ENCODE results near the gene NTNG1.

Gene NTNG1

GRCh38 chr1:107378866-107379265, 238.0 kb downstream of the NTNG1 start:
- no peak overlapping the region for H2AFZ ChIP-seq (ENCODE audit: low read depth, low read length)
- H3K9ac ChIP-seq (ENCODE audit: low read depth, low read length) = no peak overlapping the region
- H3K36me3 ChIP-seq (ENCODE audit: insufficient read depth, low read length) = no peaks in the 10 kb centered on the region
- H3K79me2 ChIP-seq (ENCODE audit: insufficient read depth, low read length) = no peaks in the 10 kb centered on the region
- no peak overlapping the region for H3K4me3 ChIP-seq (ENCODE audit: low read depth in 1 of 2, low read length in 2 of 2)
- no peak overlapping the region for H3K27ac ChIP-seq (ENCODE audit: low read length)
- no peaks in the 10 kb centered on the region for H3K9me3 ChIP-seq (ENCODE audit: insufficient read depth, low read length, severe bottlenecking)
- no peaks in the 10 kb centered on the region for H4K20me1 ChIP-seq (ENCODE audit: insufficient read depth, low read length)
- no peaks in the 10 kb centered on the region for H3K27me3 ChIP-seq (ENCODE audit: insufficient read depth, low read length, poor library complexity)
- DNase-seq (no peak), ATAC-seq (ENCODE audit: insufficient read depth, low read depth) (no peak)
- H3K4me2 ChIP-seq (ENCODE audit: insufficient read depth, low read length) = no peak overlapping the region
- H3K4me1 ChIP-seq (ENCODE audit: insufficient read depth, low read length) = no peaks in the 10 kb centered on the region
- TF ChIP-seq EZH2 (IDR thresholded peaks at IDR 0.05; ENCODE audit: borderline replicate concordance, low read depth, low read length, severe bottlenecking) (no peak), CTCF (IDR thresholded peaks at IDR 0.05; ENCODE audit: borderline replicate concordance, extremely low read depth, low read length, poor library complexity, severe bottlenecking) (no peak)

GRCh38 chr1:107379826-107380225, 239.0 kb downstream of the NTNG1 start:
- Histone ChIP-seq H3K4me2 (ENCODE audit: insufficient read depth, low read length) (no peak overlapping the region), H3K79me2 (ENCODE audit: insufficient read depth, low read length) (no peaks in the 10 kb centered on the region), H3K9me3 (ENCODE audit: insufficient read depth, low read length, severe bottlenecking) (no peaks in the 10 kb centered on the region), H3K4me3 (ENCODE audit: low read depth in 1 of 2, low read length in 2 of 2) (no peak overlapping the region), H4K20me1 (ENCODE audit: insufficient read depth, low read length) (no peaks in the 10 kb centered on the region), H3K27ac (ENCODE audit: low read length) (no peak overlapping the region), H2AFZ (ENCODE audit: low read depth, low read length) (no peak overlapping the region), H3K9ac (ENCODE audit: low read depth, low read length) (no peak overlapping the region), H3K4me1 (ENCODE audit: insufficient read depth, low read length) (no peaks in the 10 kb centered on the region), H3K27me3 (ENCODE audit: insufficient read depth, low read length, poor library complexity) (no peaks in the 10 kb centered on the region), H3K36me3 (ENCODE audit: insufficient read depth, low read length) (no peaks in the 10 kb centered on the region)
- DNase-seq = no peak
- TF ChIP-seq EZH2 (IDR thresholded peaks at IDR 0.05; ENCODE audit: borderline replicate concordance, low read depth, low read length, severe bottlenecking) (no peak), CTCF (IDR thresholded peaks at IDR 0.05; ENCODE audit: borderline replicate concordance, extremely low read depth, low read length, poor library complexity, severe bottlenecking) (no peak)
- ATAC-seq (ENCODE audit: insufficient read depth, low read depth) = no peak

- H3K4me3 ChIP-seq (ENCODE audit: low read depth in 1 of 2, low read length in 2 of 2) = no peak overlapping the region
- no peaks in the 10 kb centered on the region for H3K9me3 ChIP-seq (ENCODE audit: insufficient read depth, low read length, severe bottlenecking)
- no peaks in the 10 kb centered on the region for H3K79me2 ChIP-seq (ENCODE audit: insufficient read depth, low read length)
- H3K27ac ChIP-seq (ENCODE audit: low read length) = no peak overlapping the region
- no peak overlapping the region for H3K9ac ChIP-seq (ENCODE audit: low read depth, low read length)
- no peaks in the 10 kb centered on the region for H3K27me3 ChIP-seq (ENCODE audit: insufficient read depth, low read length, poor library complexity)
- no peaks in the 10 kb centered on the region for H4K20me1 ChIP-seq (ENCODE audit: insufficient read depth, low read length)
- no peak for TF ChIP-seq EZH2 (IDR thresholded peaks at IDR 0.05; ENCODE audit: borderline replicate concordance, low read depth, low read length, severe bottlenecking)
- no peak for TF ChIP-seq CTCF (IDR thresholded peaks at IDR 0.05; ENCODE audit: borderline replicate concordance, extremely low read depth, low read length, poor library complexity, severe bottlenecking)
- DNase-seq (no peak), ATAC-seq (ENCODE audit: insufficient read depth, low read depth) (no peak)
- H3K4me1 ChIP-seq (ENCODE audit: insufficient read depth, low read length) = no peaks in the 10 kb centered on the region
- H2AFZ ChIP-seq (ENCODE audit: low read depth, low read length) = no peak overlapping the region
- H3K36me3 ChIP-seq (ENCODE audit: insufficient read depth, low read length) = no peaks in the 10 kb centered on the region
- H3K4me2 ChIP-seq (ENCODE audit: insufficient read depth, low read length) = no peak overlapping the region
Observed at GRCh38 chr1:107389410-107390396, 248.9 kb downstream of the NTNG1 start.

Measured in DND-41 (cell line).